NCI-H524 (cell line): ENCODE measurements around the gene KDM5A.
A peak's percentile ranks its signal among the peaks of the same experiment; 100 is the strongest.
"Not testable (repeated sequence)": the region's sequence is repeated elsewhere in the genome, so short reads cannot be mapped to it uniquely, and the experiment has no call there.

Experiments
- DNase-seq, 2 experiments: peaks; one replicate each; lab custom pipeline; 2025; lab: John Stamatoyannopoulos, UW

Gene KDM5A

GRCh38 chr12:238736-239398, 150.3 kb downstream of the KDM5A start:
- DNase-seq, result no peak

GRCh38 chr12:238116-238515, 151.0 kb downstream of the KDM5A start:
- no peak for DNase-seq

DNA sequence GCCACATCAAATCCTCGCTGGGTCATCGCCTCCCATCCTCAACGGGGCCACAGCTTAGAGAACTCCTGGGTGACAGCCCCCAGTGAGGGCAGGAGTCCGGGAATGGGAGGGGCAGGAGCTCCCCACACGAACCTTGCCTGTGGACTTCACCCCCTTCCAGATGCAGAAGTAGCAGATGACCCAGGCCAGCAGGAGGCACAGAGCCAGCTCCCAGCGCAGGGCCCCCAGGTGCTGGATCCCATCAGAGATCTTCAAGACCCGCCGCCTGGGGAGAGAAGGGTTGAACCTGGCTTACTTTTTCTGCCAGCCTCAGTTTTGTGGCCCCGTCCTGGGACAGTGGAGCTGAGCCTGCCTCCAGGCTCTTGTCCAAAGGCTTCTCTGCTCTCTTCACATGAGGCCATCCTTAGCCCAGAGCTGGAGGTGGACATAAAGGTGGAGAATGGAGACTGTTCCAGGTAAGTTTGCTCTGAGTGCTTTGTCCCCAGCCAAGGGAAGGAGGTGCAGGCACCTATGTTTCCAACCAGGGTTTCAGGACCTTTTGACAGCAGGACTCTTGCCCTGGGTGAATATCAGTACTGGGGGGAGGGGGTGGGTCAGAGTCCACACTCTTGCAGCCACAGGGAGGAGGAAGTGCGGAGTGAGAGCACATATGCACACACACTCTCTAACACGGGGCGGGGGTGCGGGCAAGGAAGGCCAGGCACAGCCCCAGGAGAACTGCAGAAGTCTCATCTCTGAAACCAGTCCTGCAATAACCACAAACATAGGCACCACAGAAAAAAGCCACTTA, 151.9 kb downstream of the KDM5A start:
- DNase-seq, result no peak

DNA sequence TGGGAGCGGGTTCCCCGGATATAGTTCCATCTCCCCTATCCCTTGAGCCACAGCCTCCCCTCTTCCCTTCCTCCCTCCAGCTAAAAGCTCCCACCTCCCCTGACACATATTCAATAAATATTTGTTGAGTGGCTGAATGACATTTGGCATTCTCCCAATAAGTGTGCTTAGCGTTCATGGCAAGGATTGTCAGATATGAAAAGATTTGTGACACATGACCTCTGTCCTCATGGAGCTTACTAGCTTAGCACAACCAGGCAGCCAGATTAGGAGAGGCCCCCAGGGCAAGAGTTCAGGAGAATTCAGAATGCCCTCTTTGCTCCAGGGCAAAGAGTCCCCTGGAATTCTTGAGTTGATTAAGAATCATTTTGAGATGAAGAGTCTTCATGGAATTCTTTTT, 152.7 kb downstream of the KDM5A start:
- DNase-seq, result no peak

DNA sequence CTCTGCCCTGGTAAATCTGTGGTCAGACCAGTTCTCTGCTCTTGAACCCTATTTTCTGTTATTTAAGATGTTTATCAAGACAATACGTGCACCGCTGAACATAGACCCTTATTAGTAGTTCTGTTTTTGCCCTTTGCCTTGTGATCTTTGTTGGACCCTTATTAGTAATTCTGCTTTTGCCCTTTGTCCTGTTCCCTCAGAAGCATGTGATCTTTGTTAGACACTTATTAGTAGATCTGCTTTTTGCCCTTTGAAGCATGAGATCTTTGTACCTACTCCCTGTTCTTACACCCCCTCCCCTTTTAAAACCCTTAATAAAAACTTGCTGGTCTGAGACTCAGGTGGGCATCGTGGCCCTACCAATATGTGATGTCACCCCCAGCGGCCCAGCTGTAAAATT, 153.2 kb downstream of the KDM5A start:
- DNase-seq, result not testable (repeated sequence)

- DNase-seq, result no peak
Measured at GRCh38 chr12:234891-235415, 154.2 kb downstream of the KDM5A start.

DNA sequence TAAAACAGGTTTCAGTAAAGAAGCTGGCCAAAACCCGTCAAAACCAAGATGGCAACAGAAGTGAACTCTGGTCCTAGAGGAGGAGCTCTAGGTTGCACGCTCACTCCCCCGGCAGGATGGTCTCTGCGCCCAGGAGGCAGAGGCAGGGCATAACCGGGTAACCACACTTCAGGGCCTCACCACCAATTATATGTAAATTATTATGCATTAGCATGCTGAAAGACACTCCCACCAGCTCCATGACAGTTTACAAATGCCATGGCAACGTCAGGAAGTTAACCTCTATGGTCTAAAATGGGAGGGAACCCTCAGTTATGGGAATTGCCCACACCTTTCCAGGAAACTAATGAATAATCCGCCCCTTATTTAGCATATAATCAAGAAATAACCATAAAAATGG, 155.1 kb downstream of the KDM5A start:
- peak in 1 of 2 experiments; percentile 35 for DNase-seq

DNA sequence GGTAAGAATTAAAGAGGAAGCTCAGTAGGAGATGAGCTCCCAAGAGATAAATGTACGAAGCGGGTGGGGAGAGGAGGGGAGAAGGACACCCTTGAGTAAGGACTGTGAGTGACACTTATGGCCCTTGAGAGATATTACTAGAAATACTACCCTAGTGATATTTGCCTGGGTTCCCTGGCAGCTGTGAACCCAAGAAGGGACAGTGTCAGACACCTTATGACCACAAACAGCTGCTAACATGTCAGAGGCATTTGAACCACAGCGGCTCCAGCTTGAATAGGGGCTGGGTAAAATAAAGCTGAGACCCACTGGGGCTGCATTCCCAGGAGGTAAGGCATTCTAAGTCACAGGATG, 155.5 kb downstream of the KDM5A start:
- peak in 1 of 2 experiments; percentile 94 for DNase-seq

DNA sequence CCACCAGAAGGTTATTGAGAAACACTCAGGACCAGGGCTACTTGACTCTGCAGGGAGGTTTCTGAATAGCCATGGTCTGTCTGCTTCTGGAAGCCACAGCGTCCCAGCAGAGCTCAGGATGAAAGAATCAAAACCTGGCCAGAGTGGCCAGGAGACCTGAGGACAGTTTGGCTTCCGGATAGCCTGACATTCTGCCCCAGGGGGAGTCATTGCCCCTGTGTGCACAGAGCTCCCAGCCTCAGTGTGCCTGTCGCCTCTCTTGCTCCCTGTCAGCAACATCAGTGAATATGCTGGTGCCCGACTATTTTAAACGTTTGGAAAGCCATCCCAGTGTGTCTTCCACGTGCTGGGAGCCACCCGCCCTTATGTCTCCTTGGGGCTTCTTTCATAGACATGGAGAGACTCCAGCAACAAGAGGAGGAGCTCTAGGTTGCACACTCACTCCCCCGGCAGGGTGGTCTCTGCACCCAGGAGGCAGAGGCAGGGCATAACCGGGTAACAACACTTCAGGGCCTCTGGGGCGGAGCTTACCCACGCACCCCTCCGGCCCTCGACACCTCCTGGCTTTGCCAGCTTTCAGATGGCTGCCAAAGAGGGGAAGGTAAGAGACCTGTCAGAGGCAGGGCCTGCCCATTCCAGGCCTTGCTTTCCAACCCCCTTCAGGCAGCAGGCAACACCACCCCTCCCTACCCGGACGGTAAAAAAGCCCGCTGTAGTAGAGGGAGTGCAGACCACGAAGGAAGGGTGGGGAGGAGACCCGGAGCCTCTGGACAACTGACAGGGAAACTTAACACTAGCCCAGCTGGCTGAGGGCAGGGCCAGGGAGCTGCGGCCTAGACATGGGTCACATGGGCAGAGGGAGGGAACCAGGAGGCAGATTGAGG, 156.1 kb downstream of the KDM5A start:
- DNase-seq, result peak in 1 of 2 experiments; percentile 88

DNA sequence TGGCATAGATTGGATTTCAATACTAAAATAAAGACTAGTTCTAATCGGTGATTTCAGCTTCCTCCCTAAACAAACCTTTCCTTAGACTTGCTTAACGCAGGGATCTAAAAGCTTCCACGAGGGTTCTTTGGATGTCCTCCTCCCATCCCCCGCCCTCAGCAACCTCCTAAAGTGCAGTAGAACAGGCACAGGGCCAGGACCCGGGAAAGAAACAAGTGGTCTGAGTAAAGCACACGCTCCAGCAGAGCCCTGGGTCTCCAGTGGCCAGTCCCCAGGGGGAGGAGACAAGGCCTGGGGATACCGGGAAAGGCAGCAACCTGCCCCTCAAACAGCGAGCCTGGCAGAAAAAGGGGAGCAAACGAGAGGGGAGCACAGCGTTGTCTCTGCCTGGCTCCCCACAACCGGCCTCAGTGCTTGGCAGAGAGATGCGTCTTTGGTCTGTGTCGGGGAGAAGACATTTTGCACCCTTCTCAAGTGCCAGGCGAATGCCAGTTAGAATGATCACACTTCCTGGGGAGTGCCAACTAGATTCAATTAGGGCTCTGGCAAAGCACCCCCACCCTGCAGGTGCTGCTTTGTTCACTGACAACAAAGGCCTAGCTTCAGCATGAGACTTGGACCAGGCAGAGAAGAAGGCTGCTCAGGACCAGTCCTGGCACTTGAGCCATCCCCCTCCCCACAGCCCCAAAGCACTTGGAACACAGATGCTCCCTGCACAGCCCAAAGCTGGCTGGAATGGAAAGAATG, 158.0 kb downstream of the KDM5A start:
- DNase-seq, result peak in 1 of 2 experiments; percentile 10
